ENCODE data around the gene ZNF528. TPM values are rescaled to one million over a fixed set of nuclear protein-coding genes. Genes with fewer than 3 reads are reported as not detected.
A peak's percentile ranks its signal among the peaks of the same experiment; 100 is the strongest.

ZNF528 gene
- polyA plus RNA-seq (11.1 to 24.9 TPM (median 18.6 TPM) in 3 replicates), polyA minus RNA-seq (3.4 to 19.2 TPM (median 12.8 TPM) in 3 replicates)
- 11.8 TPM for polyA plus RNA-seq (2011; ENCODE audit: low read depth)
- polyA plus RNA-seq (2011; cell fraction: cytosol; rRNA removed), result 10.2 and 19.2 TPM in 2 replicates
- polyA plus RNA-seq (2011; cell fraction: nucleus; rRNA removed), result 73.9 and 80.4 TPM in 2 replicates
- 8.4 and 11.5 TPM in 2 replicates for polyA plus RNA-seq (2012; ENCODE audit: low replicate concordance)
- 6.9 TPM for polyA minus RNA-seq (2011; cell fraction: cytosol; rRNA and poly(A)+ RNA removed)
- polyA minus RNA-seq (2011; cell fraction: nucleus; rRNA and poly(A)+ RNA removed), result 20.5 and 40.3 TPM in 2 replicates

- TF ChIP-seq EZH2 (IDR thresholded peaks at IDR 0.05; ENCODE audit: low read length) (no peak), CTCF (optimal IDR thresholded peaks at IDR 0.05 in 1 of 3, IDR thresholded peaks at IDR 0.05 in 1 of 3, conservative IDR thresholded peaks at IDR 0.05 in 1 of 3; ENCODE audit: extremely low read depth in 1 of 3, insufficient read depth in 2 of 3, low read length in 3 of 3) (no peak)
- FAIRE-seq (peak; percentile 76), DNase-seq (ENCODE audit: low read depth, low spot score) (peak; percentile 26)
- Histone ChIP-seq H3K9me1 (ENCODE audit: control insufficient read depth, extremely low read depth, insufficient read depth, low read length) (no peaks in the 10 kb centered on the region), H4K20me1 (ENCODE audit: control insufficient read depth, extremely low read depth, insufficient read depth, low read length) (no peaks in the 10 kb centered on the region), H3K9me3 (ENCODE audit: control insufficient read depth, low read depth, low read length) (peaks cover 6% of the 10 kb centered on the region), H3K79me2 (ENCODE audit: control insufficient read depth, insufficient read depth, low read length) (peaks cover 2% of the 10 kb centered on the region), H3K4me1 (ENCODE audit: control insufficient read depth, extremely low read depth, insufficient read depth, low read length) (peaks cover 12% of the 10 kb centered on the region), H3K4me3 (ENCODE audit: control insufficient read depth in 2 of 3, extremely low read depth in 1 of 3, insufficient read depth in 2 of 3, low read depth in 1 of 3, low read length in 3 of 3) (peak within 1 kb of the TSS; percentile 71 to 87 (median 80)), H2AFZ (ENCODE audit: control insufficient read depth, low read length) (peak within 1 kb of the TSS; percentile 98), H3K4me2 (ENCODE audit: control insufficient read depth, extremely low read depth, insufficient read depth, low read depth, low read length) (peak within 1 kb of the TSS; percentile 91), H3K9ac (ENCODE audit: control insufficient read depth, extremely low read depth, insufficient read depth, low read length) (peak within 1 kb of the TSS; percentile 90), H3K36me3 (ENCODE audit: control insufficient read depth in 2 of 2, extremely low read depth in 1 of 2, insufficient read depth in 2 of 2, low read length in 2 of 2) (peaks cover 0 to 10% of the 10 kb centered on the region in 2 experiments), H3K27me3 (ENCODE audit: control insufficient read depth, extremely low read depth, insufficient read depth, low read length) (no peaks in the 10 kb centered on the region), H3K27ac (ENCODE audit: control insufficient read depth, insufficient read depth, low read length) (peak within 1 kb of the TSS; percentile 86)
- dilution Hi-C loops (cut with MboI; ENCODE audit: extremely low pct_ligation_motif_present, low sequenced_read_pairs), result no loop called here
Observed at GRCh38 chr19:52397310-52398080, at the start of gene ZNF528. TSS of gene ZNF528 (plus strand) at chr19:52397849. CDS start at chr19:52402014, 4,165 bp downstream.

GRCh38 chr19:52351512-52351911 lies 46.1 kb upstream of the ZNF528 start:
- H3K9me3 ChIP-seq (ENCODE audit: control insufficient read depth, low read depth, low read length), result peaks cover 8% of the 10 kb centered on the region

More at GRCh38 chr19:52351512-52351911, 46.1 kb upstream of the ZNF528 start:
- Histone ChIP-seq H3K4me2 (ENCODE audit: control insufficient read depth, extremely low read depth, insufficient read depth, low read depth, low read length) (no peak overlapping the region), H3K27me3 (ENCODE audit: control insufficient read depth, extremely low read depth, insufficient read depth, low read length) (no peaks in the 10 kb centered on the region), H3K79me2 (ENCODE audit: control insufficient read depth, insufficient read depth, low read length) (no peaks in the 10 kb centered on the region), H2AFZ (ENCODE audit: control insufficient read depth, low read length) (no peak overlapping the region), H3K4me3 (ENCODE audit: control insufficient read depth in 2 of 3, extremely low read depth in 1 of 3, insufficient read depth in 2 of 3, low read depth in 1 of 3, low read length in 3 of 3) (no peak overlapping the region), H3K36me3 (ENCODE audit: control insufficient read depth in 2 of 2, extremely low read depth in 1 of 2, insufficient read depth in 2 of 2, low read length in 2 of 2) (peaks cover 0 to 3% of the 10 kb centered on the region in 2 experiments), H3K9me1 (ENCODE audit: control insufficient read depth, extremely low read depth, insufficient read depth, low read length) (no peaks in the 10 kb centered on the region), H4K20me1 (ENCODE audit: control insufficient read depth, extremely low read depth, insufficient read depth, low read length) (no peaks in the 10 kb centered on the region), H3K27ac (ENCODE audit: control insufficient read depth, insufficient read depth, low read length) (no peak overlapping the region), H3K4me1 (ENCODE audit: control insufficient read depth, extremely low read depth, insufficient read depth, low read length) (no peaks in the 10 kb centered on the region), H3K9ac (ENCODE audit: control insufficient read depth, extremely low read depth, insufficient read depth, low read length) (no peak overlapping the region)
- DNase-seq (ENCODE audit: low read depth, low spot score), result no peak
- TF ChIP-seq CTCF (optimal IDR thresholded peaks at IDR 0.05 in 1 of 3, IDR thresholded peaks at IDR 0.05 in 1 of 3, conservative IDR thresholded peaks at IDR 0.05 in 1 of 3; ENCODE audit: extremely low read depth in 1 of 3, insufficient read depth in 2 of 3, low read length in 3 of 3) (no peak), EZH2 (IDR thresholded peaks at IDR 0.05; ENCODE audit: low read length) (no peak)
- no peak for FAIRE-seq
- dilution Hi-C loops (cut with MboI; ENCODE audit: extremely low pct_ligation_motif_present, low sequenced_read_pairs), result no loop called here

Measured in keratinocyte (primary cell).